ENCODE results near the gene UCK2. TPM values are rescaled to one million over a fixed set of nuclear protein-coding genes. Genes with fewer than 3 reads are reported as not detected.
A peak's percentile ranks its signal among the peaks of the same experiment; 100 is the strongest.

Gene UCK2
- total RNA-seq, 1 donor from 2014 or later, result 40.9 TPM

- peaks cover 18% of the 10 kb centered on the region for H3K4me1 Mint-ChIP-seq
- H3K27me3 Mint-ChIP-seq (ENCODE audit: low read depth), result no peaks in the 10 kb centered on the region
- no peak for DNase-seq (ENCODE audit: low spot score in 2 of 2, unreplicated experiment in 2 of 2)
- H3K27ac Mint-ChIP-seq, result peak overlapping the region; percentile 24
- peaks cover 7% of the 10 kb centered on the region for H3K9me3 Mint-ChIP-seq
- H3K4me3 Mint-ChIP-seq, result no peak overlapping the region
- TF ChIP-seq, protein P1, sequence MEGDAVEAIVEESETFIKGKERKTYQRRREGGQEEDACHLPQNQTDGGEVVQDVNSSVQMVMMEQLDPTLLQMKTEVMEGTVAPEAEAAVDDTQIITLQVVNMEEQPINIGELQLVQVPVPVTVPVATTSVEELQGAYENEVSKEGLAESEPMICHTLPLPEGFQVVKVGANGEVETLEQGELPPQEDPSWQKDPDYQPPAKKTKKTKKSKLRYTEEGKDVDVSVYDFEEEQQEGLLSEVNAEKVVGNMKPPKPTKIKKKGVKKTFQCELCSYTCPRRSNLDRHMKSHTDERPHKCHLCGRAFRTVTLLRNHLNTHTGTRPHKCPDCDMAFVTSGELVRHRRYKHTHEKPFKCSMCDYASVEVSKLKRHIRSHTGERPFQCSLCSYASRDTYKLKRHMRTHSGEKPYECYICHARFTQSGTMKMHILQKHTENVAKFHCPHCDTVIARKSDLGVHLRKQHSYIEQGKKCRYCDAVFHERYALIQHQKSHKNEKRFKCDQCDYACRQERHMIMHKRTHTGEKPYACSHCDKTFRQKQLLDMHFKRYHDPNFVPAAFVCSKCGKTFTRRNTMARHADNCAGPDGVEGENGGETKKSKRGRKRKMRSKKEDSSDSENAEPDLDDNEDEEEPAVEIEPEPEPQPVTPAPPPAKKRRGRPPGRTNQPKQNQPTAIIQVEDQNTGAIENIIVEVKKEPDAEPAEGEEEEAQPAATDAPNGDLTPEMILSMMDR (IDR thresholded peaks at IDR 0.05; ENCODE audit: unreplicated experiment), result no peak
- H3K36me3 Mint-ChIP-seq, result peaks cover 11% of the 10 kb centered on the region
Observed at GRCh38 chr1:165845992-165846748, 18.8 kb downstream of the UCK2 start.

DNA sequence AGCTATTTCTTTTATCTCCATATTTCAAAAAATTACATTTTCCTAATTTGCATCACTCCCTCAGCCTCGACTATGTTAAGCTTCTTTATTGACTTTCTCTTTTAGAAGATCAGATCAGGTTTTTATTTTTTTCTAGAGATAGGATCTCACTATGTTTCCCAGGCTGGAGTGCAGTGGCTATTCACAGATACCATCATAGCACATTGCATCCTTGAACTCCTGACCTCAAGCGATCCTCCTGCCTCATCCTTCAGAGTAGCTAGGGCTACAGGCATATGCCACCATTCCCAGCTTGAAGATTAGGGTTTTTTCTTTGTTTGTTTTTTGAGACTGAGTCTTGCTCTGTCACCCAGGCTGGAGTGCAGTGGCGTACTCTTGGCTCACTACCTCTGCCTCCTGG is 20.1 kb downstream of the UCK2 start:
- Mint-ChIP-seq H3K27me3 (ENCODE audit: low read depth) (no peaks in the 10 kb centered on the region), H3K4me3 (no peak overlapping the region), H3K9me3 (peaks cover 7% of the 10 kb centered on the region)

DNA sequence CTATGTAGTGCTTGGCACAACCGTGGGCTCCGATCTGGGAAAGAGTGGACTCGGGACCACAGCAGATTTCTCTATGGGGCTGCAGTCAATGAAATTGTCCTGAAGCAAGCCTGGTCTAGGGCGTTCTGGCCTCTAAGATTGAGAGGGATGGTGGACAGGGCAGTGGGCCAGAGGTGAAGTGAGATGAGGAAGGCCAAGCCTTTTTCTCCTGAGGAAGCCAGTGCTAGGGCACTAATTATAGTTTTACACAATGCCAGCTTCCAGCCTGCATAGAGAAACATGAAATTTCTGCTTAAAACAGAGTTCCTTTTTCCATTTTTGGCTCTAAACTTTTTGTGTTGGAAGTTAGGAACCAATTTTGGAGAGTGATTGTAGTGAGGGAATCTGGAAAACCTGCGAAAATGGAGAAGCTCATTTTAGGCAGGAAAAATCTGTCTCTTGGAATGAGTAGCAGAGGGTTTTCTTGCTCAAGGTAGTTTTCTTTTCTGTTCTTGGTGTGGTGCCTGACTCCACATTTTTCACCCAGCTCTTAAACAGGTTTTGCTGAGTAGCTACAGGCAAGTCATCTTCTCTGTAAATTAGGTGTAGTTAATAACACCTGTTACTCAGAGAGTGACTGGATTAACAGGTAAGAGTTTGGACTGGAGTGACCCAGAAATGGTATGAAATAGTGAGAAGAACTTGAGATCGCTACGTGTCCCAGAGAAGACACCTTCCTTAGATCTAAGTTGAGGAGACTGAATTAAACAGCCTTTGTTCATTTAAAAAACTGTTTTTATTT is 22.1 kb downstream of the UCK2 start:
- Mint-ChIP-seq H3K27ac (no peak overlapping the region), H3K9me3 (peaks cover 7% of the 10 kb centered on the region), H3K4me3 (no peak overlapping the region), H3K36me3 (peaks cover 15% of the 10 kb centered on the region), H3K27me3 (ENCODE audit: low read depth) (no peaks in the 10 kb centered on the region), H3K4me1 (peaks cover 19% of the 10 kb centered on the region)
- DNase-seq (ENCODE audit: low spot score in 2 of 2, unreplicated experiment in 2 of 2), result no peak
- TF ChIP-seq, protein P1 (IDR thresholded peaks at IDR 0.05; ENCODE audit: unreplicated experiment), result no peak

More for the DNA sequence above, 20.1 kb downstream of the UCK2 start:
- Mint-ChIP-seq H3K4me1 (peaks cover 13% of the 10 kb centered on the region), H3K36me3 (peaks cover 15% of the 10 kb centered on the region), H3K27ac (no peak overlapping the region)
- TF ChIP-seq, protein P1 (IDR thresholded peaks at IDR 0.05; ENCODE audit: unreplicated experiment), result no peak
- no peak for DNase-seq (ENCODE audit: low spot score in 2 of 2, unreplicated experiment in 2 of 2)

DNA sequence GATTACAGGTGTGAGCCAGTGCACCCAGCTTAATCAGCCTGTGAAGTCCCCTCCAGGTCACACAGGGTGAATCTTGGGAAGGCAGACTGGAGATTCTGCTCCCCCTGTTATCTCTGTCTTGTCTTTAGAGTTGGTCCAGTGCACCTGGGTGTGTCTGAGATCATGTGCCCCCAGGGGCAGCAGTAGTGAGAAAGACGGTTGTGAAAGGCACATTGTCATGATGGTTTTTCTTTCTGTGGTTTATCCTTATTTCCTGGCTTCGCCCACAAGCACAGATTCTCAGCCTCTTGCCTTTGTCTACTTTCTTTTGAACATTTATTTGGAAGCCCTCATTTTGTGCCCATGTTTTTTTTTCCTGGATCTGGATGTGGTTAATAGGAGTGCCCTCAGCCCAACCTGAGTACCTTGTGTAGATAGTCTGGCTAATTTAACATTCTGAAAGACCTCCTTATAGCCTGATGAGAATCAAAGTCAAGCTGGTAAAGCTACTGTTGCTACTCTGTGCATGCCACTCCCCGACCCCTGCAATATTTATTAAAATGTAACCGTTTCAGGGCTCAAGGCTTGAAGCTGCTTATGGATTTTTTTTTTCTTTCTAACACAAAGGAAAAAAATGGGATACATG is 23.7 kb downstream of the UCK2 start:
- peaks cover 21% of the 10 kb centered on the region for H3K4me1 Mint-ChIP-seq
- TF ChIP-seq, protein P1 (IDR thresholded peaks at IDR 0.05; ENCODE audit: unreplicated experiment), result no peak
- peaks cover 15% of the 10 kb centered on the region for H3K36me3 Mint-ChIP-seq
- H3K27me3 Mint-ChIP-seq (ENCODE audit: low read depth), result no peaks in the 10 kb centered on the region
- H3K27ac Mint-ChIP-seq, result no peak overlapping the region
- no peak for DNase-seq (ENCODE audit: low spot score in 2 of 2, unreplicated experiment in 2 of 2)
- peaks cover 7% of the 10 kb centered on the region for H3K9me3 Mint-ChIP-seq
- no peak overlapping the region for H3K4me3 Mint-ChIP-seq

DNA sequence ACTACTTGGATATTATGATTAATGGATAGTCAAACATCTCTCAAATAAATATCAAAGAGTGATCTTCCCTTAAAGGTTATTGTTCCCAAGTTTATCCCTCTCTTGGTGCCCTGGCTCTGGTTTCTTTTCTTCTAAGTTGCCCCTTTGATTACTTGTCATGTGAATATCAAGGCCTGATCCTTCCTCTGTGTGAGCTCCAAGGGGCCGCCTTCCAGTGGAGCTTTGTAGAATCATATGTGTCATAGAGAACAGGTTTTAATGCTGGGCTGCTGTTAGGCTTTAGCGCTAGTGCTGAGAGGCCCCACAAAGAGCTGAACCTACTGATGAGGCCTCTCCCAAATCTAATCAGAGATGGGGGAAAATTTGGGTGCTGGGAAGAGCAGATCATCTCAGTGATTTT is 25.5 kb downstream of the UCK2 start:
- Mint-ChIP-seq H3K27me3 (ENCODE audit: low read depth) (no peaks in the 10 kb centered on the region), H3K36me3 (peaks cover 15% of the 10 kb centered on the region), H3K27ac (no peak overlapping the region), H3K4me3 (no peak overlapping the region), H3K4me1 (peaks cover 18% of the 10 kb centered on the region), H3K9me3 (peaks cover 7% of the 10 kb centered on the region)
- TF ChIP-seq, protein P1 (IDR thresholded peaks at IDR 0.05; ENCODE audit: unreplicated experiment), result no peak
- DNase-seq (ENCODE audit: low spot score in 2 of 2, unreplicated experiment in 2 of 2), result no peak
